Middle frontal gyrus (tissue), 1 donor: Measurements from ENCODE around the gene HMOX1.
A peak's percentile ranks its signal among the peaks of the same experiment; 100 is the strongest.
"Not testable (repeated sequence)": the region's sequence is repeated elsewhere in the genome, so short reads cannot be mapped to it uniquely, and the experiment has no call there.

Source experiments
- DNase-seq: peaks from one replicate; pipeline ENCODE4 v3.0.0-alpha.2; 2015; ENCODE audit warnings: low spot score; ENCODE audit errors: extremely low spot score

Gene HMOX1

DNA sequence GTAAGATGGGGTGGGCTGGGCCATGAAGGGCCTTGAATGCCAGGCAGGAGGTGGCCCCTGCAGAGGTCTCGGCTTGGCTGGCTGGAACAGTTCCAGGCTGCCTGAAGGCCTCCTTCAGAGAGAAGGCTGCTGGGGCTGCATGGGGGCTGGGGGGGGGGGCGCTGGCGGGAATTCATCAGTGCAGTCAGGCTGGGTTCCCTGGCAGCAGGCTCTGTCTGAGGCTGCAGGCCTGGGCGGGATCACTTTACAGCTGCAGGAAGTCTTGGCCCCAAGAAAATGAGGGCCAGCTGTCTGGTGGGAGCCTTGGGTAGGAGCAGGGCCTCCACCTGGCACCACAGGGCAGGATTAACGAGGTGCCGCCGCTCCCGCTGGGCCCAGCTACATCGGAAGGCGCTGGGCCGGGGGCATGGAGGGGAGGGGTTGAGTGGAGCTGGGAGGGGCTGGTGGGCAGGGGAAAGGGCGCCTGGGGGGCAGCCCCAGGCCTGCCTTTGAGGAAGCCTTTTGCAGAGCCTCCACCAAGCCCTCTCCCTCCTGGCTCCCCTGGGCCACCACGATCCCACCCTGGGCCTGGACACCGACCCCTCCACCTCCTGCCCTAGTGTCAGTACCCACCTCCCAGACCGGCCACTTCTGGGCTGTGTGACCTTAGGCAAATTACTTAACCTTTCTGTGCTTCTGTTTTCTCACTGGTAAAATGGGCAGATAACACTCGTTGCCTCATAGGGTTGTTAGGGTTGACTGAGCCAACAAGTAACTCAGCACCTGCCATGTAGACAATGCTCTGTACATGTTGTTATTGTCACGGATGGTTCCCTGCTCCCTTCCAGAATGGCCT is 31.0 kb upstream of the HMOX1 start:
- DNase-seq: no peak

DNA sequence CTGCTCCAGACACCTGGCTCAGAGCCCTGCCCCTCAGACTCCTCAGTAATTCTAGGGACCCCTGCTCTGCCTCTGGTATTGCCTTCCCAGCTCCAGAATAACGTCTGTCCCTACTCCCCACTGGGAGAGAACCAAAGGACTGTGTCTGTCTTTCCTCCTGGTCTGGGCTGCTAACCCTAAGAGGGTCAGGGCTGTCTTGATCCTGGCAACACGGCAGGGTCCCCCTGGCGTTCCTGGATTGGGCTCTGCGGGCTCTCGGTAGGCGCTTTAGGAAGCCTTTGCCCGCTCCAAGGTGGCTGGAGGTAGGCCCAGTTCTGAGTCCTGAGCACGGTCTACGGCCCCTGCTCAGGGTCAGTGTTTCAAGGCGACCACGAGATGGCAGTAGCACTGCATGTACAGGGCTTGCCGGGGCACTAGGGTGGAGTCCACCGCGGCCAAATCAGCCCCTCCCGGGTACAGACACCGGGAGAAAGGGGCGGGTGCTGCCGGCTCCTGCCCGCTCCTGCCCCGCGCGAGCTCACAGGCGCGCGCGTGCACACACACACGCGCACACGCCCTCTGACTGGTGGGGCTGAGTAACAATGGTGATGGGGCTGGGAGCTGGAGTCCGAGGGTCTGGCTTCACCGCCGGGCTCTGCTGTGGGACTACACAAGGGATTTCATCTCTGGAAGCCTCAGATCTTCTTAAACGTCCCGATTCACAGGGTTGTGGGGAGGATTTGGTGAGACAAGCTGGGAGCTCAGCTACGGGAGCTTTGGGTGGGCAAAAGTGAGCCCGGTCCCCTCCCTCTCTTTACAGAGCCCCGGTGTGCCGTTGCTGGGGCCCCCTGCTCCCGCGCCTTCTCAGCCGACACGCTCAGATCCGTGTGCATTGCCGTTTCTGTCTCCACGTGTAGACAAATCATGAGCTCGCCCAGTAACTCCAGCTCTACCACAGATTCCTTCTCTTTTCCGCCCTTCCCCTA is 30.1 kb upstream of the HMOX1 start:
- DNase-seq: peak; percentile 19

- no peak for DNase-seq
These were observed 28.4 kb upstream of the HMOX1 start for GRCh38 chr22:35352214-35353111.

GRCh38 chr22:35353318-35353717 is 27.6 kb upstream of the HMOX1 start:
- no peak for DNase-seq

DNA sequence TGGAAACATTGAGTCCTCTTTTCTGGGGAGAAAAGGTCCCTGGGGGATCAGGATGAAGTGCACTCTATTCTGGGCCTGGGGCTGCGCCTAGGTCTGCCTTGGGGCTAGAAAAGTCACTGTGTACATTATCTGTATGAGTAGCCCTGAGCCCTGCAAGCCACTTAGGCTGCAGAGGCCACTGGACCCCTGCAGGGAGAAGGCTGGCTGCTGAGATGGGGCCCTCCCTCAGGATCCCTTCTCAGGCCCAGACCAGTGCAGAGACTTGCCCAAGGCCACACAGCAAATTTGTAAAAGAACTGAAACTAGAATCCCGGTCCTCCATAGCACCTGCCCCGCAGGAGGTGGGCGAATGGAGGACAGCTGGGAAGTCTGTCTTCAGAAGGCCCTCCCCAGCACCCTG is 26.8 kb upstream of the HMOX1 start:
- no peak for DNase-seq

DNA sequence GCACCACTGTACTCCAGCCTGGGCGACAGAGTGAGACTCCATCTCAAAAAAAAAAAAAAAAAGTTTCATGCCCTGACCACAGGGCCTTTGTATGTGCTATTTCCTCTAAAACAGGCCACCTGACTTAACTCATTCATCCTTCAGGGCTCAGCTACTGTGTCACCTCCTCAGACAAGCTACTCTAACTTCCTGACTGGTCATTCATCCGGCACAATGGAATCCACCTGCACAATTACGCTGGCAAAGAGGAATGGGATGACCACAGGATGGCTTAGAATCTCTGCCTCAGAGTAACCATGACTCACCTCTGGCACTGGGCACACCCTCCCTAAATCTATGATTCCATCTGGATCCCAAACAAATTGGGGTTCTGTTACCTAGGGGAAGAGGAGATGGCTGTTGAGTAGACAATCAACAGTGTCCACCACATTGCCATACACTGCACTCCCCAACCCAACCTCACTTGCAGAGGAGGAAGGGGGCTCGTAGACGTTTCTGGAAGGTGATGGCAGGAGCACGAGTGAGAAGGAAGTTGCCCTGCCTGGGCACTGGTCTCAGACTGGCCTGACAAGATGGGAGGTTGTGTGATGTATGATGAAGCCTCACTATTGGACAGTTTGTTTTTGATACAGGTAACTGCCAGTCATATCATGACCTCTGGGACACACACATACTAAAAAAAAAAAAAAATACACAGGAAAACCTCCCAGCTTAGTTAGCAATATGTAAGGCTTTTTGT is 22.8 kb upstream of the HMOX1 start:
- no peak for DNase-seq

GRCh38 chr22:35359380-35360065 is 21.4 kb upstream of the HMOX1 start:
- no peak for DNase-seq

DNA sequence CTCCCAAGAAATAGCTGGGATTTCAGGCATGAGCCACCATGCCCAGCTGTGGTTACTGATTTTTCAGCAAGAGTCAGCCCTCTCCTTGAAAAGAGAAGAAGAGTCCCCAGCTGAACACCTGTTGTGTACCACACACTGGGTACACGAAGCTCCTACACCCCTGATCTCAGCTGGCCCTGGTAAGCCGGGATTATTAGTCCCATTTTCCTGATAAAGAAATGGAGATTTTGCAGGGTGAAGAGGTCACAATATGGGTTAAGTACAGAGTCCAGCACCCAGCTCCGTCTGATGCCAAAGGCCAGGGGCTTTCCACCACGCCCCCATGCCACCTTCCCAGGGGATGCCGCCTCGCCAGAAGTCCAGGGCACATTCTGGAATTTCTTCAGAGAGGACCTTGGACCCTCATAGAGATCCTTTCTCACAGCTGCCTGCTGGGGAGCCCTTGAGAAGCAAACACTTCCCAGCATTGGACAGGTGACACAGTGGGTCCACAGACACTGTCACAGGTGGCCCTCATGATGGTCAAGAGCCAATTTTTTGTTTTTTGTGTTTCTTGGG is 19.8 kb upstream of the HMOX1 start:
- DNase-seq: no peak

DNA sequence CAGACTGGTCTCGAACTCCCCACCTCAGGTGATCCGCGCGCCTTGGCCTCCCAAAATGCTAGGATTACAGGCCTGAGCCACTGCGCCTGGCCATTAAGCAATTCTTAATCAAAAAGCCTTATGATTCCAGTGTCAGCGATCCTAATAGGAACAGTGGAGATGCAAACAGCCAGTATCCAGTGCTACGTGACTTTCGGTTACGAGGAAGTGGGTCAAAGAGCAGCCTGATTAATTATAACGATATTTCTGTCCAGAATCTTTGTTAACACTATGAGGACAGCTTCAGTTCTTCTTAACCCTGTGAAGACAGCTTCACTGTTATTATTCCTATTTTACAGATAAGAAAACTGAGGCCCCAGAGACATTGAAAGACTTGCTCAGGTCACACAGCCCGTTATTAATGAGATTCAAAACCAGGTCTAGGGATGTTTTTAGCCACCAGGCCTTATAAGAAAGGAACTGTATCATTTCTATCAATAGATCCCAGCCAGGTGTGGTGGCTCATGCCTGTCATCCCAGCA is 17.3 kb upstream of the HMOX1 start:
- no peak for DNase-seq

DNA sequence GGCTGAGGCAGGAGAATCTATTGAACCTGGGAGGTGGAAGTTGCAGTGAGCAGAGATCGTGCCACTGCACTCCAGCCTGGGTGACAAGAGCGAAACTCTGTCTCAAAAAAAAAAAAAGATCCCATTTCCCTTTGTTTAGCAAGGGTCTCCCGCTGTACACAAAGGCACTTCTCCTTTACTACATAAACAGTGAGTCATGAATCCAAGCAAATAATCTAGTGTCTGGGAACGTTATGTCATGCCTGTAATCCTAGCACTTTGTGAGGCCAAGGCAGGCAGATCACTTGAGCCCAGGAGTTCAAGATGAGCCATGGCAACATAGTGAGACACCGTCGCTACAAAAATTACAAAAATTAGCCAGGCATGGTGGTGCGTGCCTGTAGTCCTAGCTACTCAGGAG is 16.7 kb upstream of the HMOX1 start:
- not testable (repeated sequence) for DNase-seq

GRCh38 chr22:35367331-35367886 is 13.5 kb upstream of the HMOX1 start:
- DNase-seq: no peak

DNA sequence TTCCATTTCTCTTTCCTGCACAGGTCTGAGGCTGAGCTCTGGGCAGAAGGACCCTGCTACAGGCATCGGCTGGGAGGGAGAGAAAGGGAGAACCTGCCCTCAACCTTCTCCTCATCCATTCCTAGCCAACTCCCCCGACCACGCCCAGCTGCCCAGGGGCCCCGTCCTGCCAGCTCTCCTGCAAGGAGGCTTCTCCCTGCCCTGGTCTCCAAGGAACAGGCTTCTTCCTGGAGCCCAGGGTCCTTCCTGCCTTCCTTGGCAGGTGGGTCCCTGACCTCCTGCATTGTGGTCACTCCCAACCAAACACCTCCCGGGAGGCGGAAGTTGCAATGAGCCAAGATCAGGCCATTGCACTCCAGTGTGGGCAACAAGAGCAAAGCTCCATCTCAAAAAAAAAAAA is 12.5 kb upstream of the HMOX1 start:
- no peak for DNase-seq

GRCh38 chr22:35369996-35370395 is 10.9 kb upstream of the HMOX1 start:
- DNase-seq: no peak

GRCh38 chr22:35373781-35374180 is 7.1 kb upstream of the HMOX1 start:
- DNase-seq: no peak

GRCh38 chr22:35375031-35375430 is 5.9 kb upstream of the HMOX1 start:
- DNase-seq: no peak

DNA sequence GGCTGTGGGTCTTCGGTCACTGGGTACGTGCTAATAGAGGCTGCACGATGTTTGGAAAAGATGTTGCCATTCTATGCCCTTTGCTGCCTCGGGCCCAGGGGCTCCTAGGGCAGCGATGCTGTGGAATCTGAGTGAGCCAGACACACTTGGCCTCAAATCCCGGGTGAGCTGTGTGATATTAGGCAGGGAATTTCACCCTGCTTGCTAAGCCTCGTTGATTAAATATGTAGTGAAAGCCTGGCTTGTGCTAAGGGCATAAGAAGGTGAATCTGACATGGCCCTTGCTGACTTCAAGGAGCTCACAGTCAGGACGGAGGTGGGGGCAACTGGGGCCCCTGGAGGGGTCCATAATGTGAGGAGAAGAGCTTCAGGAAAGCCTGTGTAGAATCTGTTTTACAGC is 5.4 kb upstream of the HMOX1 start:
- no peak for DNase-seq

DNA sequence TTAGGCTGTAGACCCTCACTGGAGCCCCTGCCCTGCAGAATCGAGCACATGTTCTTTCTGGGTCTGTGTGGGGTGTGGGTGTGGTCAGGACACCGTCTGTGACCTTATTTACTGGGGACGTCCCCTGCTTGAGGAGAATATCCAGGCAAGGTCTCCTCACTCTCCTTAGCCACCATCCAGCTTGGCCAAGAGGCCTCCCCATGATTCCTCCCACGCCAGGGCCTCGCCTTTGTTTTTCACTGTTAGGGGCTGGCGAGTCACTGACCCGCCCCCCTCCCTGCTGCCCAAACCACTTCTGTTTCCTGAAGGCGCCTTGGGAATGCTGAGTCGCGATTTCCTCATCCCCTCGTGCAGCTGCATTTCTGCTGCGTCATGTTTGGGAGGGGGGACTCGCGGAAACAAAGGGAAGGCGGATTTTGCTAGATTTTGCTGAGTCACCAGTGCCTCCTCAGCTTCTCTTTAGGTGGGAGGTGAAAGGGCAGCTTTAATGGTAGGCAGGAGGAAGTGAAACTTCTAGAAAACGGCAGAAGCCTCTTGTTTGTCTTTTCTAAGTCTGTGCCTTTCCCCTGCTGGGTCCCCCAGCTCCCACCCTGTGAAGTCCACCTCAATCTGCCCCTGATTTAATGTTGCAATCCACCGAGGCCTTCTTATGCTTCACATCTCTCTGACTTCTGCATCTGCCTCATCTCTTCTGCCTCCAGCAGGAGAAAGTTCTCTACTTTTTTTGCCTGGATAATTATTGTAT is 4.0 kb upstream of the HMOX1 start:
- DNase-seq: peak; percentile 73

DNA sequence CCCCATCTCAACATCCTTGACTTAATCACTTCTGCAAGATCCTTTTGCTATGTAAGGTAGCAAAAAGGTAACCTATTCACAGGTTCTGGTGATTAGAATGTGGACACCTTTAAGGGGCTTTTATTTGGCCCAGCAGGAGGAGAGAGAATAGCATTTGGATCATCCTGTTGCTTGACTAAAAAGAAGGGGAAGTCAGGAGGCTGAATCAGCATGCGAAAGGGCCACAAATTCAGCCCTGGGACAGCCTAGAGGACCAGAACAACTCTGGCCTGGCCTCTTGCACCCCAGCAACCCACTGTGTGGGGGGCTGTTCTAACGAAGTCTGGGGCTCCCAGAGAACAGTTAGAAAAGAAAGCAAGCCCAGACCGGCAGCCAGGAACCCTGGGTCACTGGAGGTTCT is 3.2 kb upstream of the HMOX1 start:
- no peak for DNase-seq
